ENCODE measurements around the gene PIGT. TPM values are rescaled to one million over a fixed set of nuclear protein-coding genes. Genes with fewer than 3 reads are reported as not detected.

PIGT gene
- polyA plus RNA-seq: 100 to 1,000 TPM; 105 to 190 (median 164) TPM

GRCh38 chr20:45415822-45416637 is at the start of gene PIGT:
Gene PIGT, plus strand, starts transcription at chr20:45416141. Its CDS starts 16 bp downstream, at chr20:45416157.
- Mint-ChIP-seq H3K27me3 (ENCODE audit: low read depth in 3 of 3) (peaks cover 3 to 9% (median 7%) of the 10 kb centered on the region in 3 donors), H3K36me3 (peaks cover 4 to 24% (median 22%) of the 10 kb centered on the region in 3 donors), H3K4me1 (peaks cover 33 to 55% of the 10 kb centered on the region in 2 donors), H3K9me3 (no peaks in the 10 kb centered on the region), H3K4me3 (peak within 1 kb of the TSS; percentile 96 to 98 (median 96)), H3K27ac (peak within 1 kb of the TSS; percentile 92 to 98 (median 97))
- peak; percentile 94 to 95 (median 95) for DNase-seq

DNA sequence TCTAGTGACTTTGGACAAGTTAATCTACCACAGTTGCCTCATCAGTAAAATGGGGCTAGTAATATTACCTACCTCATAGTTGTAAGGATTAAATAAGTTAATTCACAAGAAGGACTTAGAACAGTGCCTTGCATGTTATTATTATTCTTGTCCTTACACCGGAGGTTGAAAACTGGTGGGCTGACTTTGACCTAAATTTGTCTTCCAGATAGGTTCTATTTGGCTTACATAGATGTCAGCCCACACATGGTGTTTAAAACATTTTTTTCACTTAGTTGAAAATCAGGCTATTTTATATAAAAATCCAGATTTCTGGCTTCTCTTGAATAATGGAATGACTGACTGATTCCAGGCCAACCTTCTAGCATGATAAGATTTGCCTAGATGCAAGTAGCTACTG is 49.7 kb upstream of the PIGT start:
- Mint-ChIP-seq H3K36me3 (peaks cover 4 to 27% (median 7%) of the 10 kb centered on the region in 3 donors), H3K9me3 (no peaks in the 10 kb centered on the region), H3K4me3 (no peak overlapping the region), H3K27me3 (ENCODE audit: low read depth in 3 of 3) (peaks cover 5 to 15% (median 10%) of the 10 kb centered on the region in 3 donors), H3K4me1 (peaks cover 59 to 65% of the 10 kb centered on the region in 2 donors), H3K27ac (peak overlapping the region in 2 of 6 donors; percentile 40 to 90)
- no peak for DNase-seq

DNA sequence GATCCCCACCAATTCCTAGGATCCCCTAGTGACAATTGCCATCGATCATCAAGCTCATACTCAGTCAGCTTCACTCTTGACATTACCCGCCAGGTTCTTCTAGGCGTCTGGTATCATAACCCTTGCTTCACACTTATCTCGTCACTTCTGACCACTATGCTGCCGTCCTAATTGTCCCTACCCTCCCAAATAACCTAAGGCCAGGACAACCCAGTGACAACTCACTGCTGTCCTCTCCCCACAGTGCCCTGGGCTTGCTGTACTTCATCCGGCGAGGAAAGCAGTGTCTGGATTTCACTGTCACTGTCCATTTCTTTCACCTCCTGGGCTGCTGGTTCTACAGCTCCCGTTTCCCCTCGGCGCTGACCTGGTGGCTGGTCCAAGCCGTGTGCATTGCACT is 49.3 kb upstream of the PIGT start:
- Mint-ChIP-seq H3K4me3 (no peak overlapping the region), H3K9me3 (no peaks in the 10 kb centered on the region), H3K4me1 (peaks cover 62 to 70% of the 10 kb centered on the region in 2 donors), H3K27me3 (ENCODE audit: low read depth in 3 of 3) (peaks cover 5 to 15% (median 10%) of the 10 kb centered on the region in 3 donors), H3K36me3 (peaks cover 4 to 27% (median 7%) of the 10 kb centered on the region in 3 donors), H3K27ac (peak overlapping the region; percentile 7 to 90 (median 66))
- DNase-seq: no peak

GRCh38 chr20:45367126-45367525 is 48.8 kb upstream of the PIGT start:
- H3K27me3 Mint-ChIP-seq (ENCODE audit: low read depth in 3 of 3): peaks cover 5 to 15% (median 10%) of the 10 kb centered on the region in 3 donors
- H3K4me1 Mint-ChIP-seq: peaks cover 65 to 75% of the 10 kb centered on the region in 2 donors
- no peak overlapping the region for H3K4me3 Mint-ChIP-seq
- H3K9me3 Mint-ChIP-seq: no peaks in the 10 kb centered on the region
- H3K36me3 Mint-ChIP-seq: peaks cover 4 to 27% (median 7%) of the 10 kb centered on the region in 3 donors
- no peak for DNase-seq
- peak overlapping the region; percentile 40 to 90 (median 80) for H3K27ac Mint-ChIP-seq

DNA sequence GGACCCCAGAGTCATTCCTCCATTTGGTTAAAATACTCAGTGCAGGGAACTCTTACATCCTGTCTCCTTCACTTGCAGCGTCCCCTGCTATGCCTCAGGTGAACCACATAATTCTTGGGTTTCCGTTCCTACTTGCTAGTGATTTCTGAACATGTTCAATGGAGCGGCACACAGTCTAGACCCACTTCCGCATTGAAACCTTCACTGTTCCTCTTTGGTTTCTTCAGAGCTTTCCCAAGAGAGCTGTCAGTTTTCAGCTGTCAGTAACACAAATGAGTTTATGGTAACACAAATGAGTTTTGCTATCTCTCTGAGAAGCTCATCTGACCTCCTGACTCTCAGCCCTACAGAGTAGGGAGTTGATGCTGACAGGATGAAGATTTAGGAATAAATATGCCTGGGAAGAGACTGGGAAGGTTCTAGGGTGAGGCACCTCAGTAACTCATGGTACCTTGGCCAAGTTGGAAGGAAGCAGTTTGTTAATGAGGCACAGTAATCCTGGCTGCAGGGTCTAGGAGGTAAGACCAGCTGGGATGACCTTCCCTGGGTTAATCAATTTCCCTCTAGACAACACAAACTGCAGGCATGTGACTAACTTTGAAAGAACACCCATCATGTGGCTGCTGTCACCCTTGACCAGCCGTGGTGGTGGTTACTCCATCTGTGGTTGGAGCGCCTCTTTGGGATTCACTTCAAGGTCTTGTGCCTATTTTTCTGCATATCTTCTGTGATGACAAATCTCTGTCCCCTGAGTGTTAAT is 47.5 kb upstream of the PIGT start:
- Mint-ChIP-seq H3K36me3 (peaks cover 4 to 27% (median 7%) of the 10 kb centered on the region in 3 donors), H3K9me3 (peaks cover 0 to 2% (median 0%) of the 10 kb centered on the region in 6 donors), H3K4me1 (peaks cover 65 to 77% of the 10 kb centered on the region in 2 donors), H3K27me3 (ENCODE audit: low read depth in 3 of 3) (peaks cover 2 to 10% (median 2%) of the 10 kb centered on the region in 3 donors), H3K4me3 (peak overlapping the region; percentile 19 to 79 (median 59)), H3K27ac (peak overlapping the region; percentile 73 to 94 (median 87))
- peak; percentile 26 to 42 (median 40) for DNase-seq

GRCh38 chr20:45370571-45371160 is 45.3 kb upstream of the PIGT start:
- no peak overlapping the region for H3K4me3 Mint-ChIP-seq
- H3K27ac Mint-ChIP-seq: peak overlapping the region in 3 of 6 donors; percentile 17 to 59 (median 35)
- no peak for DNase-seq
- H3K9me3 Mint-ChIP-seq: peaks cover 0 to 2% (median 0%) of the 10 kb centered on the region in 6 donors
- peaks cover 2 to 14% (median 9%) of the 10 kb centered on the region in 3 donors for H3K27me3 Mint-ChIP-seq (ENCODE audit: low read depth in 3 of 3)
- peaks cover 56 to 71% of the 10 kb centered on the region in 2 donors for H3K4me1 Mint-ChIP-seq
- H3K36me3 Mint-ChIP-seq: peaks cover 4 to 22% (median 7%) of the 10 kb centered on the region in 3 donors

DNA sequence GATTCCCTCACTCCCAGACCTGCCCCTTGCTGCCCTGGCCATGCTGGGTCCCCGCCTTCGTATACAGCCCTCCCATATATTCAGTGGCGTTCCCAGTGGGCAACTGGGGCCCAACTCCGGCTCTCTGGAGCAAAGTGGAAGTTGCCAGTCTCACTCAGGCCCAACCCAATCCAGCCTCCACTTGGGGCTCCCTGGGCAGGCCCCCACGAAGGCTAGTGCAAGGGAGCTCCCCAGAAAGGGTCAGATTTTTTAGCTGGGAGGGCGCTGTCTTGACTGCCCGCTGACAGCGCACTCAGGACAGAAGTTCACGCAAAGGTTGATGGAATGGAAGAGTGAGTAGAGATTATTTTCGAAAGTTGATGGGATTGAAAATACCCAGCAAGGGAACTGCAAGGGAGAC is 43.7 kb upstream of the PIGT start:
- peaks cover 48 to 57% of the 10 kb centered on the region in 2 donors for H3K4me1 Mint-ChIP-seq
- H3K36me3 Mint-ChIP-seq: peaks cover 0 to 12% (median 4%) of the 10 kb centered on the region in 3 donors

DNA sequence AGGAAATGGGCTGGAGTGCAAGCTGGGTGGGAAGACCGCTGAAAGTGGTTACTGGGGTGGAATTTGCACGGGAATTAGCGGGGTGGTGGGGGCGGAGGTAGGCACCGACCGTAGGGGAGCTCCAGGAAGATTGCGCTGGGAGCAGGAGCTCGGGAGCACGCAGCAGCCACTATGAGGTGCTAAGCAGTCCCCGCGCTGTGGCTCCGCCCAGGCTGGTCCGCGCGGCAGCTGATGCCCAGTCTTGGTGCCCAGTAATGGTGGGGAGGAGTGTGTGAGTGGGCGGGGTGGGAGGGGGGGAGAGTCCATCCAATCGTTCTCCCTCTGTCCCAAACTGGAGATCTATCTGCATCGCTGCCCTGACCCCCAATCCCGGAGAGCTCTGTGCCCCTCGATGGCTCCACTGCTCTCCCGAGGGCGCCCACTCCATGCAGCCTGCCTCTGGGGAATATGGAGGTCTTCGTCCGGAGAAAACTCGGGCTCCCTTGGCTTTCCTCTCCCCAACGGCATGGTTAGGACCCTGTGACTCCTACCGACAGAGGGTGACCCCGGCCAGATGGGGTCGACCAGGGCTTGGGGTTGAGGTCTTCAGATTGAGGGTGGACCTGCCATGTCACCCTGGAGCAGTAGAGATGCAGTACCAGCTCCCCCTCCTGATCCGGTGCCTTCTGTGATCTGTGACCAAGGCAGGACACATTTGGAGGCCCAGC is 43.1 kb upstream of the PIGT start:
- Mint-ChIP-seq H3K4me1 (peaks cover 42 to 51% of the 10 kb centered on the region in 2 donors), H3K9me3 (peaks cover 0 to 2% (median 0%) of the 10 kb centered on the region in 6 donors), H3K4me3 (peak overlapping the region; percentile 81 to 95 (median 91)), H3K36me3 (peaks cover 0 to 10% (median 4%) of the 10 kb centered on the region in 3 donors), H3K27me3 (ENCODE audit: low read depth in 3 of 3) (peaks cover 0 to 13% (median 9%) of the 10 kb centered on the region in 3 donors), H3K27ac (peak overlapping the region; percentile 89 to 98 (median 96))
- no peak for DNase-seq

More for the DNA sequence above, 43.7 kb upstream of the PIGT start:
- Mint-ChIP-seq H3K4me3 (peak overlapping the region; percentile 27 to 70 (median 57)), H3K27ac (peak overlapping the region; percentile 44 to 94 (median 68)), H3K27me3 (ENCODE audit: low read depth in 3 of 3) (peaks cover 0 to 13% (median 9%) of the 10 kb centered on the region in 3 donors), H3K9me3 (peaks cover 0 to 2% (median 0%) of the 10 kb centered on the region in 6 donors)
- no peak for DNase-seq

- H3K36me3 Mint-ChIP-seq: peaks cover 0 to 4% (median 3%) of the 10 kb centered on the region in 3 donors
- peak; percentile 81 to 86 (median 84) for DNase-seq
- H3K9me3 Mint-ChIP-seq: peaks cover 0 to 2% (median 0%) of the 10 kb centered on the region in 6 donors
- peak overlapping the region; percentile 81 to 95 (median 91) for H3K4me3 Mint-ChIP-seq
- peaks cover 0 to 14% (median 9%) of the 10 kb centered on the region in 3 donors for H3K27me3 Mint-ChIP-seq (ENCODE audit: low read depth in 3 of 3)
- peaks cover 35 to 44% of the 10 kb centered on the region in 2 donors for H3K4me1 Mint-ChIP-seq
- H3K27ac Mint-ChIP-seq: peak overlapping the region; percentile 89 to 98 (median 96)
Measured at GRCh38 chr20:45373353-45374100, 42.4 kb upstream of the PIGT start.

GRCh38 chr20:45374101-45374467 is 41.9 kb upstream of the PIGT start:
- peaks cover 30 to 38% of the 10 kb centered on the region in 2 donors for H3K4me1 Mint-ChIP-seq
- H3K27me3 Mint-ChIP-seq (ENCODE audit: low read depth in 3 of 3): peaks cover 0 to 14% (median 9%) of the 10 kb centered on the region in 3 donors
- DNase-seq: no peak
- H3K36me3 Mint-ChIP-seq: no peaks in the 10 kb centered on the region
- peak overlapping the region; percentile 81 to 95 (median 91) for H3K4me3 Mint-ChIP-seq
- H3K27ac Mint-ChIP-seq: peak overlapping the region; percentile 89 to 98 (median 96)
- H3K9me3 Mint-ChIP-seq: peaks cover 0 to 2% (median 0%) of the 10 kb centered on the region in 6 donors

DNA sequence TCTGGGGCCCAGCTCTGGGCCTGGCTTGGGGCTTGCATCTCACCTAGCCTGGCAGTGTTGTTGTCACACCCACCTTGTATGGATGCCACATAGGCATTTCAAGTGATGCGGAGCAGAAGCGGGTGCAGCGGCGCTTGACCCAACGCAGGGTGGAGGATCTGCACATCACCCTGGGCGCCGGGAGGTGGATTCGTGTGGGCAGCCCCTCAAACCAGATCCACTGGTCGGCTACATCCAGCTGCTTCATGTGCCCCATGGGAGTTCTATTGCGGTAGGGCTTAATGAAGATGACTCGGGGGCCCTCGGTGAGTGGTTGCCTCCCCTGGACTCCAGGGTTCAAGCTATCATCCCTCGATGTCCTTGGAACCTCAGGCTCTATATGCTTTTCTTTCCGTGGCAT is 41.0 kb upstream of the PIGT start:
- peaks cover 0 to 2% (median 0%) of the 10 kb centered on the region in 6 donors for H3K9me3 Mint-ChIP-seq
- H3K36me3 Mint-ChIP-seq: peaks cover 0 to 5% (median 0%) of the 10 kb centered on the region in 3 donors
- H3K4me3 Mint-ChIP-seq: peak overlapping the region in 3 of 5 donors; percentile 23 to 95 (median 89)
- peak overlapping the region in 3 of 6 donors; percentile 92 to 98 (median 94) for H3K27ac Mint-ChIP-seq
- peaks cover 0 to 14% (median 9%) of the 10 kb centered on the region in 3 donors for H3K27me3 Mint-ChIP-seq (ENCODE audit: low read depth in 3 of 3)
- no peak for DNase-seq
- H3K4me1 Mint-ChIP-seq: peaks cover 27 to 34% of the 10 kb centered on the region in 2 donors

GRCh38 chr20:45377269-45377668 is 38.7 kb upstream of the PIGT start:
- peaks cover 0 to 5% (median 4%) of the 10 kb centered on the region in 3 donors for H3K36me3 Mint-ChIP-seq

More at GRCh38 chr20:45377269-45377668, 38.7 kb upstream of the PIGT start:
- H3K27ac Mint-ChIP-seq: no peak overlapping the region
- H3K4me1 Mint-ChIP-seq: peaks cover 22 to 24% of the 10 kb centered on the region in 2 donors
- H3K9me3 Mint-ChIP-seq: peaks cover 0 to 2% (median 0%) of the 10 kb centered on the region in 6 donors
- no peak for DNase-seq
- H3K4me3 Mint-ChIP-seq: no peak overlapping the region
- H3K27me3 Mint-ChIP-seq (ENCODE audit: low read depth in 3 of 3): peaks cover 0 to 14% (median 9%) of the 10 kb centered on the region in 3 donors
